ENCODE data around the gene DENND1B.
A peak's percentile ranks its signal among the peaks of the same experiment; 100 is the strongest.

DENND1B gene

DNA sequence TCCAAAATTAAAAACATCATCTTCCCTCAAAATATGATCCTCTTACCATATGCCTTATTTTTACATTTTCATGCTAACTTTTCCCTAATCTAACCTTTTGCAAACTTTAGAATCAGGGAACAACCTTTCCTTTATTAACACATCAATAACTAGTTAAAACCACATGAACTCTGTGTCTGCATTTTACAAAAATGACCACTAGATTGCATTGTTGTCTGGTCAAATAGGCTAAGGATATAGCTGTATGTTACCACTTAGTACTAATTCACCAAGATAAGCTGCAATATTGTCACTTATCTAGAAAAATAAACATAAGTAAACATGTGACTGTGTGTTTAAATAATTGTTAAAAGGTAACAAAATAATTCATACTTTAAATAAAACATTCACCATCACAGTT lies 82.3 kb downstream of the DENND1B start:
- H3K27ac ChIP-seq, result no peak overlapping the region
- H2AFZ ChIP-seq (ENCODE audit: low read depth), result no peak overlapping the region
- H3K36me3 ChIP-seq (ENCODE audit: insufficient read depth), result no peaks in the 10 kb centered on the region
- H3K79me2 ChIP-seq (ENCODE audit: insufficient read depth, low read depth), result peaks cover 21% of the 10 kb centered on the region; the same call in 1 of the 2 replicates
- H3K27me3 ChIP-seq (ENCODE audit: insufficient read depth, low read depth), result no peaks in the 10 kb centered on the region
- no peak overlapping the region for H3K9ac ChIP-seq
- TF ChIP-seq, protein P1, sequence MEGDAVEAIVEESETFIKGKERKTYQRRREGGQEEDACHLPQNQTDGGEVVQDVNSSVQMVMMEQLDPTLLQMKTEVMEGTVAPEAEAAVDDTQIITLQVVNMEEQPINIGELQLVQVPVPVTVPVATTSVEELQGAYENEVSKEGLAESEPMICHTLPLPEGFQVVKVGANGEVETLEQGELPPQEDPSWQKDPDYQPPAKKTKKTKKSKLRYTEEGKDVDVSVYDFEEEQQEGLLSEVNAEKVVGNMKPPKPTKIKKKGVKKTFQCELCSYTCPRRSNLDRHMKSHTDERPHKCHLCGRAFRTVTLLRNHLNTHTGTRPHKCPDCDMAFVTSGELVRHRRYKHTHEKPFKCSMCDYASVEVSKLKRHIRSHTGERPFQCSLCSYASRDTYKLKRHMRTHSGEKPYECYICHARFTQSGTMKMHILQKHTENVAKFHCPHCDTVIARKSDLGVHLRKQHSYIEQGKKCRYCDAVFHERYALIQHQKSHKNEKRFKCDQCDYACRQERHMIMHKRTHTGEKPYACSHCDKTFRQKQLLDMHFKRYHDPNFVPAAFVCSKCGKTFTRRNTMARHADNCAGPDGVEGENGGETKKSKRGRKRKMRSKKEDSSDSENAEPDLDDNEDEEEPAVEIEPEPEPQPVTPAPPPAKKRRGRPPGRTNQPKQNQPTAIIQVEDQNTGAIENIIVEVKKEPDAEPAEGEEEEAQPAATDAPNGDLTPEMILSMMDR (conservative IDR thresholded peaks at IDR 0.05; ENCODE audit: low read depth, low read length), result peak; percentile 29; the same call in 1 of the 2 replicates
- H3K4me3 ChIP-seq (IDR thresholded peaks at IDR 0.05; ENCODE audit: insufficient read depth, low read depth, low read length), result no peak overlapping the region
- H3K4me2 ChIP-seq, result no peak overlapping the region
- H4K20me1 ChIP-seq (ENCODE audit: insufficient read depth), result no peaks in the 10 kb centered on the region; the same call in 1 of the 2 replicates
- H3K4me1 ChIP-seq (ENCODE audit: low read depth, poor library complexity, severe bottlenecking), result peaks cover 16% of the 10 kb centered on the region

DNA sequence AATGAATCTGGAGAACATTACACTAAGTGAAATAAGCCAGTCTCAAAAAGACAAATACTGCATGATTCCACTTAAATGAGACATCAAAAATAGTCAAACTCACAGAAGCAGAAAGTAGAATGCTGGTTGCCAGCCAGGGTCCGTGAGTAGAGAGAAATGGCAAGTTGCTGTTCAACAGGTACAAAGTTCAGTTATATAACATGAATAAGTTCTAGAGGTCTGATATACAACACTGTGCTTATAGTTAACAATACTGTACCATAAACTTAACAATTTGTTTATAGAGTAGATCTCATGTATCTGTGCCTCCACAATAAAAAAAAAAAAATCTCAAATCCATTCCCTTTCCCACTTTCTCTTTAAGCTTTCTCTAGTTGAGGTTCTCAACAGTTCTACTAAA lies 83.5 kb downstream of the DENND1B start:
- H3K27ac ChIP-seq, result no peak overlapping the region
- no peak overlapping the region for H3K9ac ChIP-seq
- H3K27me3 ChIP-seq (ENCODE audit: insufficient read depth, low read depth), result no peaks in the 10 kb centered on the region
- H2AFZ ChIP-seq (ENCODE audit: low read depth), result no peak overlapping the region
- TF ChIP-seq, protein P1 (conservative IDR thresholded peaks at IDR 0.05; ENCODE audit: low read depth, low read length), result no peak
- H3K36me3 ChIP-seq (ENCODE audit: insufficient read depth), result no peaks in the 10 kb centered on the region
- H3K4me3 ChIP-seq (IDR thresholded peaks at IDR 0.05; ENCODE audit: insufficient read depth, low read depth, low read length), result no peak overlapping the region
- H4K20me1 ChIP-seq (ENCODE audit: insufficient read depth), result no peaks in the 10 kb centered on the region; the same call in 1 of the 2 replicates
- H3K4me1 ChIP-seq (ENCODE audit: low read depth, poor library complexity, severe bottlenecking), result peaks cover 16% of the 10 kb centered on the region
- peaks cover 15% of the 10 kb centered on the region; the same call in 1 of the 2 replicates for H3K79me2 ChIP-seq (ENCODE audit: insufficient read depth, low read depth)
- no peak overlapping the region for H3K4me2 ChIP-seq

DNA sequence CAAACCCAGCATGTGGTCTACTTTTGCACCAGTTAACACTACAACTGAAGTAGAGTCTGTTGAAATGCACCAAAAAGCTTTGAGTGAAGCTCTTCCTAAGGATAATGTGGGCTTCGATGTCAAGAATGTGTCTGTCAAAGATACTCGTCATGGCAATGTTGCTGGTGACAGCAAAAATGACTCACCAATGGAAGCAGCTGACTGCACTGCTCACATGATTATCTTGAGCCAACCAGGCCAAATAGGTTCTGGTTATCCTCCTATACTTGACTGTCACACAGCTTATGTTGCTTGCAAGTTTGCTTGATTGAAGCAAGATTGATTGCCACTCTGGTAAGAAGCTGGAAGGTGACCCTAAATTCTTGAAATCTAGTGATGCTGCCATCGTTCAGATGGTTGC lies 85.2 kb downstream of the DENND1B start:
- Histone ChIP-seq H3K4me1 (ENCODE audit: low read depth, poor library complexity, severe bottlenecking) (peaks cover 14% of the 10 kb centered on the region), H3K4me3 (IDR thresholded peaks at IDR 0.05; ENCODE audit: insufficient read depth, low read depth, low read length) (no peak overlapping the region), H3K4me2 (no peak overlapping the region), H3K36me3 (ENCODE audit: insufficient read depth) (no peaks in the 10 kb centered on the region), H3K79me2 (ENCODE audit: insufficient read depth, low read depth) (peaks cover 9% of the 10 kb centered on the region; the same call in 1 of the 2 replicates), H2AFZ (ENCODE audit: low read depth) (no peak overlapping the region), H4K20me1 (ENCODE audit: insufficient read depth) (no peaks in the 10 kb centered on the region; the same call in 1 of the 2 replicates), H3K9ac (no peak overlapping the region), H3K27me3 (ENCODE audit: insufficient read depth, low read depth) (no peaks in the 10 kb centered on the region), H3K27ac (no peak overlapping the region)
- TF ChIP-seq, protein P1 (conservative IDR thresholded peaks at IDR 0.05; ENCODE audit: low read depth, low read length), result no peak

DNA sequence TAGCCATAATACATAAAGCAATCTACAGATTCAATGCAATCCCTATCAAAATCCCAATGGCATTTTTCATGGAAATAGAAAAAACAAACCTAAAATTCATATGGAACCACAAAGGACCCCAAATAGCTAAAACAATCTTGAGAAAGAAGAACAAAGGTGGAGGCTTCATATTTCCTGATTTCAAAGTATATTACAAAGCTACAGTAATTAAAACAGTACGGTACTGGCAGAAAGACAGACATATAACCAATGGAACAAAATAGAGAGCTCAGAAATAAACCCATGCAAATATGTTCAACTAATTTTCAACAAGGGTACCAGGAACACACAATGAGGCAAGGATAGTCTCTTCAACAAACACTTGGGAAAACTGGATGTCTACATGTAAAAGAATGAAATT lies 87.0 kb downstream of the DENND1B start:
- no peak overlapping the region for H3K4me2 ChIP-seq
- H3K36me3 ChIP-seq (ENCODE audit: insufficient read depth), result no peaks in the 10 kb centered on the region
- no peak overlapping the region for H3K9ac ChIP-seq
- peaks cover 9% of the 10 kb centered on the region; the same call in 1 of the 2 replicates for H3K79me2 ChIP-seq (ENCODE audit: insufficient read depth, low read depth)
- H2AFZ ChIP-seq (ENCODE audit: low read depth), result no peak overlapping the region
- H3K27ac ChIP-seq, result no peak overlapping the region
- H4K20me1 ChIP-seq (ENCODE audit: insufficient read depth), result no peaks in the 10 kb centered on the region; the same call in 1 of the 2 replicates
- no peak overlapping the region for H3K4me3 ChIP-seq (IDR thresholded peaks at IDR 0.05; ENCODE audit: insufficient read depth, low read depth, low read length)
- peaks cover 2% of the 10 kb centered on the region for H3K4me1 ChIP-seq (ENCODE audit: low read depth, poor library complexity, severe bottlenecking)
- no peaks in the 10 kb centered on the region for H3K27me3 ChIP-seq (ENCODE audit: insufficient read depth, low read depth)
- TF ChIP-seq, protein P1 (conservative IDR thresholded peaks at IDR 0.05; ENCODE audit: low read depth, low read length), result no peak
